ENCODE results near the gene KIF2C. TPM values are rescaled to one million over a fixed set of nuclear protein-coding genes. Genes with fewer than 3 reads are reported as not detected.
"Not testable (repeated sequence)": the region's sequence is repeated elsewhere in the genome, so short reads cannot be mapped to it uniquely, and the experiment has no call there.

Gene KIF2C
- total RNA-seq, 1 donor from 2014 or later, result 68.7 TPM

DNA sequence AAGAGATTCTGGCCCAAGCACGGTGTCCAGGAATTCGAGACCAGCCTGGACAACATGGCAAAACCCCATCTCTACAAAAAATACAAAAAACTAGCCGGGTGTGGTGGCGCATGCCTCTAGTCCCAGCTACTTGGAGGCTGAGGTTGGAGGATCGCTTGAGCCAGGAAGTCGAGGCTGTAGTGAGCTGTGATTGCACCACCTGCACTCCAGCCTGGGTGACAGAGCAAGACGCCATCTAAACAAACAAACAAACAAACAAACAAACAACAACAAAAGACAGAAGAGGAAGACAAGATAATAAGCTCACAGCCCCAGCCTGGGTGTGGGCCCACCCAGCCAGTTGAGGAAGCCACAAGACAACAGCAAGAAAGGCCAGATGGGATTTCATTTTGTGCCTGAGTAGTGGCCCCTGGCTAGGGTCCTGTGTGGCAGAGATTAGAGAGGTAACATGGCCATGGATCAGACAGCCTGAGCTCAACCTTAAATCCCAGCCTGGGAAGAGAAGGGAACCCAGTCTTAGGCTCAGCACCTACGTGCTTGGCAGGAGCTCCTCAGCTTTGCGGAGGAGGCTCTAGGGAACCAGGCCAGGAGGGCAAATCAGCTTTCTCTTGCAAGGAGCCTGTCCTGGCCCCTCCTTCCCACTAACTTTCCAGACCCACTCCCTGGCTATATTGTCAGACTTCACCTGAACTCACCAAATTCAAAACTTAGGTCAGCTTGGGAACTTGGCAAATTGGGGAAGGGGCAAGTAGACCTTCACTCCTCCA is 53.3 kb downstream of the KIF2C start:
- no peak for DNase-seq (ENCODE audit: low spot score)

DNA sequence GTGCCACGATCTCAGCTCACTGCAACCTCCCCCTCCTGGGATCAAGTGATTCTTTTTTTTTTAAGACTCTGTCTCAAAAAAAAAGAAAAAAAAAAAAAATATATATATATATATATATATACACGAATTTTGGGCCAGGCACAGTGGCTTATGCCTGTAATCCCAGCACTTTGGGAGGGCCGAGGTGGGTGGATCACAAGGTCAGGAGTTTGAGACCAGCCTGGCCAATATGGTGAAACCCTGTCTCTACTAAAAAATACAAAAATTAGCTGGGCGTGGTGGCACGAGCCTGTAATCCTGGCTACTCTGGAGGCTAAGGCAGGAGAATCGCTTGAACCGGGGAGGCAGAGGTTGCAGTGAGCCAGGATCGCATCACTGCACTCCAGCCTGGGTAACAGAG is 58.2 kb downstream of the KIF2C start:
- intact Hi-C loops (cut with micrococcal nuclease); H3K4me3 Mint-ChIP-seq; H3K27ac Mint-ChIP-seq; H3K27me3 Mint-ChIP-seq (ENCODE audit: insufficient read depth); H3K9me3 Mint-ChIP-seq; DNase-seq (ENCODE audit: low spot score): not testable (repeated sequence)
- Mint-ChIP-seq H3K36me3 (ENCODE audit: low read depth) (peaks cover 14% of the 10 kb centered on the region), H3K4me1 (ENCODE audit: low read depth) (peaks cover 18% of the 10 kb centered on the region)

More for the DNA sequence above, 53.3 kb downstream of the KIF2C start:
- Mint-ChIP-seq H3K27ac (no peak overlapping the region), H3K27me3 (ENCODE audit: insufficient read depth) (no peaks in the 10 kb centered on the region), H3K9me3 (no peaks in the 10 kb centered on the region), H3K4me1 (ENCODE audit: low read depth) (no peaks in the 10 kb centered on the region), H3K4me3 (no peak overlapping the region), H3K36me3 (ENCODE audit: low read depth) (no peaks in the 10 kb centered on the region)
- intact Hi-C loops (cut with micrococcal nuclease), result loop anchor here (2.0 kb wide), 1 partner anchor 44 kb away; no protein-coding TSS in a partner anchor

DNA sequence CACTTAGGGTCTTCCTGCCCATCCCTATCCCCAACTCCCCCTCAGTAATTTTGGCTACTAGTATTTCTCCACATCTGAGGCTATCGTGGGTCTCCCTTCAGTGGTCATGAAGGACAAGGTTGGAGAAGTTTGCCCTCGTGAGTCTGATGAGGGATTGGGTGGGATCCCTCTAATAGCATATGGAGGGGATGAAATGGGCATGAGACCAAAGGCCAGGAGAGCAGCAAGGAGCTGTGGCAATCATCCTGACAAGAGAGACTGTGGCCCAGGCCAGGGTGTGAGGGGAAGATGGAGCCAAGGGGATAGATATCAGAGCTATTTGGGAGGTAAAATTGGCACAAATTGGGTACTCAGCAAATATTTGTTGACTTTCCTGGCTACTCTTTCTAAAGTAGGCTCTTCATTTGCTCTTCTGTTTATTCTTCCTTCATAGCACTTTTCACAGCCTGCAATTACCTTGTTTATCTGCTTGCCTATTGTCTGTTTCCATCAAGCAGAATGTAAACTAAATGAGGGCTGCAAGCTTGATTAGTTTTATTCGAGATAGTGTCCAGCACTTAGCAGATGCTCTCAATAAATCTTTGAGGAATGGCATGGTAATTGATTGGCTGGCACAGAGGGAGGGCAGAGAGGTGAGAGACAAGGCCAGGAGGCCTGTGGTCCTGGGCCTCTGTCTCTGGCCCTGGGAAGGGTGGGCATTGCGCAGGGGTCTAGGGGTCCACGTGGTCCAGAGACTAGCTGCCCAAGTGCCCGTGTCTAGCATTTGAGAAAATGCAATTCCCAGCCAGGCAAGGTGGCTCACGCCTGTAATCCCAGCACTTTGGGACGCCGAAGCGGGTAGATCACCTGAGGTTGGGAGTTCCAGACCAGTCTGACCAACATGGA is 59.1 kb downstream of the KIF2C start:
- Mint-ChIP-seq H3K27me3 (ENCODE audit: insufficient read depth) (no peaks in the 10 kb centered on the region), H3K4me3 (peak overlapping the region; percentile 96), H3K4me1 (ENCODE audit: low read depth) (peaks cover 26% of the 10 kb centered on the region), H3K9me3 (no peaks in the 10 kb centered on the region), H3K36me3 (ENCODE audit: low read depth) (peaks cover 21% of the 10 kb centered on the region), H3K27ac (peak overlapping the region; percentile 99)
- intact Hi-C loops (cut with micrococcal nuclease), result no loop called here
- DNase-seq (ENCODE audit: low spot score), result no peak

DNA sequence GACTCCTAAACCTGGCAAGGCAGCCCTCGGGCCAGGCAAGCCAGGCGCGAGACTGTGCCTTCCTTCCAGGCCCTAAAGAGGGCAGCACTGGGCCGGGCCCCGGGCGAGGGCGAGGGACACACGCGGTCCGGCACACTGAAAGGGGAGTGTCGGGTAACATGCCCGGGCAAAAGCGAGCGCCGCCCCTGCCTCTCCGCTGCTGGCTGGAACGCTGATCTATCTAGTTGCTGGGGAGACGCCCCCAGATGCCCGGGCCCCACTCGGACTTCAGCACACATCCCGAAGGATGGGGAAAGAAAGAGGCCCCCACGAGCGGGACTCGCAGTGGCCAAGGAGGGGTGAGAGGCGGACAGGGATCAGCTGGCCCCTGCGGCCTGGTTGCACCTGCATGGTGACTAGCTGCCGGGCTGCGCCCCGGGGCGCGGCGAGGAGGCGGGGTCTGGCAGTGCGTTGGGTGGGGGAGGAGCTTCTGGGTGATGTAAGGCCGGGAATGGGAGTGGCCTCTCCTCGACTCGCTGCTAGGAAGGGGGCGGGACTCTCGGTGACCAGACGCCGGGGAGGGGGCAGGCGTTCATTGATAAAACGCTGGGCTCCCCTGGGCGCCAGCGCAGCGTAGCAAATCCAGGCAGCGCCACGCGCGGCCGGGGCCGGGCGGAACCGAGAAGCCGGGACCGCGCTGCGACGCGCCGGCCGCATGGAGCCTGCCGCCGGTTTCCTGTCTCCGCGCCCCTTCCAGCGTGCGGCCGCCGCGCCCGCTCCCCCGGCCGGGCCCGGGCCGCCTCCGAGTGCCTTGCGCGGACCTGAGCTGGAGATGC is 60.3 kb downstream of the KIF2C start, which contains the start of gene PLK3:
Gene PLK3, plus strand, starts transcription at position 608 of the 815 bp plus-strand sequence. Its CDS starts 87 bp downstream, at position 695.
- peaks cover 32% of the 10 kb centered on the region for H3K36me3 Mint-ChIP-seq (ENCODE audit: low read depth)
- intact Hi-C loops (cut with micrococcal nuclease), result loop anchor here (2.0 to 10.0 kb wide), 5 partner anchors 13 to 785 kb away; partner anchors contain the start of genes KIF2C, NASP, RNU5D-1 and RPS8
- peak; percentile 97 for DNase-seq (ENCODE audit: low spot score)
- H3K27me3 Mint-ChIP-seq (ENCODE audit: insufficient read depth), result no peaks in the 10 kb centered on the region
- no peaks in the 10 kb centered on the region for H3K9me3 Mint-ChIP-seq
- peaks cover 35% of the 10 kb centered on the region for H3K4me1 Mint-ChIP-seq (ENCODE audit: low read depth)
- H3K27ac Mint-ChIP-seq, result peak within 1 kb of the TSS; percentile 99
- peak within 1 kb of the TSS; percentile 97 for H3K4me3 Mint-ChIP-seq

DNA sequence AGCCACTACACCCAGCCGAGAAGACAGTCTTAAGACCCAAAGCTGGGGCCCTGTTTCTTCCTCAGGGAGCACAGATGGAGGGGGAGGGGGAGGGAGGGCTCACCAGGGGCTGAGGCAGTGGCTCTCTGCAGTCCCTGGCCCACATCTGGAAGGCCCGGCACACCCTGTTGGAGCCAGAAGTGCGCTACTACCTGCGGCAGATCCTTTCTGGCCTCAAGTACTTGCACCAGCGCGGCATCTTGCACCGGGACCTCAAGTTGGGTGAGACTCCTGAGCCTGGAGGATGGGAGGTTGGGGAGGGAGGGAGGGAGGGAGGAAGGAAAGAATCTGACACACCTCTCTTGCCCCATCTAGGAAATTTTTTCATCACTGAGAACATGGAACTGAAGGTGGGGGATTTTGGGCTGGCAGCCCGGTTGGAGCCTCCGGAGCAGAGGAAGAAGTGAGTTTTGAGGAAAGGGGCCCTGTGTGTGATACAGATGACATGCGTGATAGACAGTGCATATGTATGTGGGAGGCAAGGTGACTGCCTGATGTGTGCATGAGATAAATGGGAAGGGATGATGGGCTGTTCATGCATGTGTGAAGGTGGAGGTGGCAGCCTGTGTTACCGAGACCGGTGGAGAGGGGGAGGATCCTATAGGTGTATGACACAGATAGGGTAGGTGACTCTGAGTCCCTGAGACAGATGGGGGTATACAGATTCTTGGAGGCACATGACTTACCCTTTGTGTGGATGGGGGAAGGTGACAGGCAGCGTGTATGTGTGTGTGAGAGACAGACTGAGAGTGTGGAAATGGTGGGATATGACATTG is 62.1 kb downstream of the KIF2C start:
- intact Hi-C loops (cut with micrococcal nuclease), result loop anchor here (1.0 to 10.0 kb wide), 7 partner anchors 8 to 783 kb away; partner anchors contain the start of genes KIF2C, NASP, RNU5D-1 and RPS8
- peak overlapping the region; percentile 91 for H3K27ac Mint-ChIP-seq
- no peaks in the 10 kb centered on the region for H3K9me3 Mint-ChIP-seq
- H3K4me1 Mint-ChIP-seq (ENCODE audit: low read depth), result peaks cover 45% of the 10 kb centered on the region
- H3K36me3 Mint-ChIP-seq (ENCODE audit: low read depth), result peaks cover 41% of the 10 kb centered on the region
- peak overlapping the region; percentile 97 for H3K4me3 Mint-ChIP-seq
- no peak for DNase-seq (ENCODE audit: low spot score)
- H3K27me3 Mint-ChIP-seq (ENCODE audit: insufficient read depth), result no peaks in the 10 kb centered on the region

DNA sequence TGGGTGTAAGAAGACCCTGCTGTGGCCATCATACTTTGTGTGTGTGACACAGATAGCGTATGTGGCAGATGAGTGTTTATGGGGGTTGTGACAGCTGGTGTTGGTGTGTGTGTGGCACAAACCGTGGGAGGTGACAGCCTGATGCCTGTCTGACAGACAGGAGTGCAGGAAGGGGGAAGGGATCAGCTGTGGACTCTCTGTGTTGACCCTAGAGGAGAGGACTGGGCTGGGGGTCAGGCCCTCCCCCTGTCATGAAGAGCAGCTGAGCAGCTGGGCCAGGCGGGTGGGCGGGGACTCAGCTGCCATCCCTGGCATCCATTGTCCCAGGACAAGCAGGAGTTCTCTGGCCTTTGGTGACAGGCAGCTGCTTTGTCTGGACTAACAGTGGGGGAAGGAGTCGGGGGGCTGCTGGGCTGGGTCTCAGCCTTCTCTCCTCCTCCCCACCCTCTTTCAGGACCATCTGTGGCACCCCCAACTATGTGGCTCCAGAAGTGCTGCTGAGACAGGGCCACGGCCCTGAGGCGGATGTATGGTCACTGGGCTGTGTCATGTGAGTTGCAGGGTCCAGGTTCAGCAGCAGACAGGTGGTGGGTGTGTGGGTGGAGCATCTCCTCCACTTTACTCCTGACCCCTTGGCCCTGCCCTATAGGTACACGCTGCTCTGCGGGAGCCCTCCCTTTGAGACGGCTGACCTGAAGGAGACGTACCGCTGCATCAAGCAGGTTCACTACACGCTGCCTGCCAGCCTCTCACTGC is 62.8 kb downstream of the KIF2C start:
- DNase-seq (ENCODE audit: low spot score), result no peak
- H3K27ac Mint-ChIP-seq, result peak overlapping the region; percentile 91
- peaks cover 49% of the 10 kb centered on the region for H3K36me3 Mint-ChIP-seq (ENCODE audit: low read depth)
- H3K4me3 Mint-ChIP-seq, result peak overlapping the region; percentile 97
- H3K27me3 Mint-ChIP-seq (ENCODE audit: insufficient read depth), result no peaks in the 10 kb centered on the region
- peaks cover 53% of the 10 kb centered on the region for H3K4me1 Mint-ChIP-seq (ENCODE audit: low read depth)
- no peaks in the 10 kb centered on the region for H3K9me3 Mint-ChIP-seq
- intact Hi-C loops (cut with micrococcal nuclease), result loop anchor here (10.0 kb wide), 1 partner anchor 782 kb away; the partner anchor contains the start of gene NASP

DNA sequence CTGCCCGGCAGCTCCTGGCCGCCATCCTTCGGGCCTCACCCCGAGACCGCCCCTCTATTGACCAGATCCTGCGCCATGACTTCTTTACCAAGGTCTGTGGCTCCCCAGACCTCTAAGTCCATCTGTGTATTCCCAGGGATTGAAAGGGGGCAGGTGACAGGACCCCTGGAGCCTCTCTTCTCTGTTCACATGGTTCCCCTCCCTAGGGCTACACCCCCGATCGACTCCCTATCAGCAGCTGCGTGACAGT is 63.4 kb downstream of the KIF2C start:
- H3K9me3 Mint-ChIP-seq, result no peaks in the 10 kb centered on the region
- peak overlapping the region; percentile 85 for H3K27ac Mint-ChIP-seq
- DNase-seq (ENCODE audit: low spot score), result no peak
- H3K36me3 Mint-ChIP-seq (ENCODE audit: low read depth), result peaks cover 50% of the 10 kb centered on the region
- H3K4me3 Mint-ChIP-seq, result peak overlapping the region; percentile 97
- intact Hi-C loops (cut with micrococcal nuclease), result loop anchor here (10.0 kb wide), 1 partner anchor 782 kb away; the partner anchor contains the start of gene NASP
- peaks cover 58% of the 10 kb centered on the region for H3K4me1 Mint-ChIP-seq (ENCODE audit: low read depth)
- H3K27me3 Mint-ChIP-seq (ENCODE audit: insufficient read depth), result no peaks in the 10 kb centered on the region

DNA sequence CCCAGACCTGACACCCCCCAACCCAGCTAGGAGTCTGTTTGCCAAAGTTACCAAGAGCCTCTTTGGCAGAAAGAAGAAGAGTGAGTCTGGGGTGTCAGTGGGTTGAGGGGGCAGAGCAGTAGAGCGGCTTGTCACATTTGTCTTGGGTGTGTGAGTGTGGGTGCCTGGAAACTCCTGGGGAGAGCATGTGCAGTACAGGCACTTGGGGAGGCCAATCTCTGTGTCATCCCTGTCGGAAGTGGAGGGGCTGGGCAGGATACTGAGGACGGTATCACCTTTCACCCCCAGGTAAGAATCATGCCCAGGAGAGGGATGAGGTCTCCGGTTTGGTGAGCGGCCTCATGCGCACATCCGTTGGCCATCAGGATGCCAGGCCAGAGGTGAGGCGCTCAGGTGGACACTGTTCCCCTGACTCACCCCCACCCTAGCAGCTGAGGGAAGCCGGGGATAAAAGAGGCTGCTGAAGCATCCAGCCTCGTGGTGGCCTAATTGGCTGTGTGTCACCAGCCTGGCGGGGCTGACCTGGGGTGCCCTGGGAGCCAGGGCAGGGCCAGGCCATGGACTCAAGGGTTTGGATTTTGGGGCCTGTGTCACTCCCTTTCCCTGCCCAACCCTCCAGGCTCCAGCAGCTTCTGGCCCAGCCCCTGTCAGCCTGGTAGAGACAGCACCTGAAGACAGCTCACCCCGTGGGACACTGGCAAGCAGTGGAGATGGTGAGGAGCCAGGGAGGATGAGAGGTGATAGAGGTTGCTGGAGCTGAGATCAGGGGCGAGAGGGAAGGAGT is 63.9 kb downstream of the KIF2C start:
- peaks cover 63% of the 10 kb centered on the region for H3K4me1 Mint-ChIP-seq (ENCODE audit: low read depth)
- intact Hi-C loops (cut with micrococcal nuclease), result loop anchor here (10.0 kb wide), 1 partner anchor 781 kb away; the partner anchor contains the start of gene NASP
- DNase-seq (ENCODE audit: low spot score), result no peak
- H3K4me3 Mint-ChIP-seq, result peak overlapping the region; percentile 97
- H3K27me3 Mint-ChIP-seq (ENCODE audit: insufficient read depth), result no peaks in the 10 kb centered on the region
- H3K9me3 Mint-ChIP-seq, result no peaks in the 10 kb centered on the region
- peaks cover 50% of the 10 kb centered on the region for H3K36me3 Mint-ChIP-seq (ENCODE audit: low read depth)
- peak overlapping the region; percentile 85 for H3K27ac Mint-ChIP-seq

DNA sequence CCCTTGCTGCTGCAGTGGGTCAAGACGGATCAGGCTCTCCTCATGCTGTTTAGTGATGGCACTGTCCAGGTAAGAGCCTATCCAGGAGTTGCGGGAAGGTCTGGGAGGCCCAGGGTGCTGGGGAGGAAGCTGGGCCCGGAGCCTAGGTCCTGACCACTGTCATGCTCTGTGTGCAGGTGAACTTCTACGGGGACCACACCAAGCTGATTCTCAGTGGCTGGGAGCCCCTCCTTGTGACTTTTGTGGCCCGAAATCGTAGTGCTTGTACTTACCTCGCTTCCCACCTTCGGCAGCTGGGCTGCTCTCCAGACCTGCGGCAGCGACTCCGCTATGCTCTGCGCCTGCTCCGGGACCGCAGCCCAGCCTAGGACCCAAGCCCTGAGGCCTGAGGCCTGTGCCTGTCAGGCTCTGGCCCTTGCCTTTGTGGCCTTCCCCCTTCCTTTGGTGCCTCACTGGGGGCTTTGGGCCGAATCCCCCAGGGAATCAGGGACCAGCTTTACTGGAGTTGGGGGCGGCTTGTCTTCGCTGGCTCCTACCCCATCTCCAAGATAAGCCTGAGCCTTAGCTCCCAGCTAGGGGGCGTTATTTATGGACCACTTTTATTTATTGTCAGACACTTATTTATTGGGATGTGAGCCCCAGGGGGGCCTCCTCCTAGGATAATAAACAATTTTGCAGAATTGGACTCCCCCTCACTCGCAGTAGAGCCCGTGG is 65.8 kb downstream of the KIF2C start:
- no peak for DNase-seq (ENCODE audit: low spot score)
- intact Hi-C loops (cut with micrococcal nuclease), result loop anchor here (5.0 to 10.0 kb wide), 4 partner anchors 687 to 833 kb away; partner anchors contain the start of genes ATP6V0B, DPH2, NASP and PRDX1
- Mint-ChIP-seq H3K27me3 (ENCODE audit: insufficient read depth) (no peaks in the 10 kb centered on the region), H3K27ac (peak overlapping the region; percentile 78), H3K36me3 (ENCODE audit: low read depth) (peaks cover 53% of the 10 kb centered on the region), H3K4me1 (ENCODE audit: low read depth) (peaks cover 75% of the 10 kb centered on the region), H3K9me3 (no peaks in the 10 kb centered on the region), H3K4me3 (peak overlapping the region; percentile 67)

DNA sequence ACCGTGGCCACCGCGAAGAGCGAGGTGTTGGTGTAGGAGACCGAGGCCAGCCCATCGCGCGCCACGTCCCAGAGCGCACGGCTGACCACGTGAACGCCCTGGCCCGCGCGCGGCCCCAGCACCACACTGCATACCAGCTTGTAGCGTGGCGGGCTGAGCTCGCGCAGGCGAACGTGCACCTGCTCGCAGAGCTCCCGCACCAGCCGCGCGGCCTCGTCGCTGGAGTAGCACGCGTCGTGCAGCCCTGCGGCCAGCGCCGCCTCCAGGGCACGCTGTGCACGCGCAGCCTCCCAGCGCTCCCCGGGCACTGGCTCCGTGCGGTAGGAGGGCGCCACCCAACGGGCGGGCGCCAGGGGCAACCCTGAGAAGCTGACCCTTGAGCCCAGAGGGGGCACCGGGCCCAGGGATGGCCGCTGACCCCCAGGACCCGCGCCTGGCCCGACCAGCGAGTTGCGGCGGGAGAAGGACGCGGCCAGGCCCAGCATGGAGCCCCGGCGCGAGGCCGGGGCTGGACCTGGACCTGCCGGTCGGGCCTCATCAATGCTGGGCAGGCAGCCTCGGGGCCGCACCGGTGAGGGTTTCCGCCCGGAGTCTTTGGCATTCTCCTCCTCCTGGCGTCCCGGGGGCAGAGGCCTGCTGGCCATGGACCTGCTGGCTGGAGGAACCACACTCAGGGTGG is 66.5 kb downstream of the KIF2C start:
- Mint-ChIP-seq H3K4me1 (ENCODE audit: low read depth) (peaks cover 82% of the 10 kb centered on the region), H3K27ac (peak overlapping the region; percentile 99), H3K27me3 (ENCODE audit: insufficient read depth) (no peaks in the 10 kb centered on the region), H3K4me3 (peak overlapping the region; percentile 68), H3K36me3 (ENCODE audit: low read depth) (peaks cover 57% of the 10 kb centered on the region), H3K9me3 (no peaks in the 10 kb centered on the region)
- intact Hi-C loops (cut with micrococcal nuclease), result loop anchor here (5.0 to 10.0 kb wide), 4 partner anchors 686 to 834 kb away; partner anchors contain the start of genes ATP6V0B, DPH2, NASP and PRDX1
- DNase-seq (ENCODE audit: low spot score), result no peak
